GM21390 (cell line): ENCODE measurements around the gene CENPM.

Source experiments
- ATAC-seq: cut with Tn5 transposase; IDR thresholded peaks from one replicate; pipeline ENCODE4 v1.9.1; 2021; ENCODE audit not compliant: unreplicated experiment

CENPM gene

DNA sequence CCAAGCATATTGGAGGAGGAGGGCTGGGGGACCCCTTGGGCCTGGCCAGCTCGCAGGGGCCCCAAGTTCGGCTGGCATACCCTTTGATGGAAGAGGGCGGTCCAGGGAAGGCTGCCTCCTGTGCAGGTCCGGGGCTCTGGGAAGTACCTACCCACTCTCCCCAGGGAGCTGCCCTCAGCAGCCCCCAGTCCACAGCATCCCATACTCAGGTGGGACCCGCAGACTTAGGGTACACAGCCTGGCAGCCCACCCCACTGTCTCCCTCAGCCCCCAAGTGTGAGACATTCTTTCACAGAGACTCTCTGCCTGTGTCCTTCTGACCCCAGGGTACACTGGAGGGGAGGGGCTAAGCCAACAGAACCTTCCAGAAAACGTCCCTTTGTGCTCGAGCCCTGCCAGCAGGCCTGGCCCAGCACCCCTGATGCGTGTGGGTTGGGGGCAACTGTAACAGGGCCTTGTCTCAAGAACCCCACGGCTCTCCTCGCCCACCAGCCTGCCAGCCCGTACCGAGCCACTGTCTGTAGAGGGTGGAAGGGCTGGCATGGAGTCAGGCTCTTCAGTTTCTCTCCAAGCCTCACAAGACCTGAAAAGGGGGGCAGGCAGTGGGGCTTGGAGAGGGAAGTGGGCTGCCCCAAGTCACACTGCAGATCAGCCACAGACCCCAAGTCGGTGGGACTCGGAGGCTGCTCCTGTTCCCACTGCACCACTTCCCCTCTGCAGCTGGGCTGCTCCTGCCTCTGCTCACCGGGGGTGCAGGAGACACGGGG, 13.4 kb downstream of the CENPM start:
- ATAC-seq: no peak

DNA sequence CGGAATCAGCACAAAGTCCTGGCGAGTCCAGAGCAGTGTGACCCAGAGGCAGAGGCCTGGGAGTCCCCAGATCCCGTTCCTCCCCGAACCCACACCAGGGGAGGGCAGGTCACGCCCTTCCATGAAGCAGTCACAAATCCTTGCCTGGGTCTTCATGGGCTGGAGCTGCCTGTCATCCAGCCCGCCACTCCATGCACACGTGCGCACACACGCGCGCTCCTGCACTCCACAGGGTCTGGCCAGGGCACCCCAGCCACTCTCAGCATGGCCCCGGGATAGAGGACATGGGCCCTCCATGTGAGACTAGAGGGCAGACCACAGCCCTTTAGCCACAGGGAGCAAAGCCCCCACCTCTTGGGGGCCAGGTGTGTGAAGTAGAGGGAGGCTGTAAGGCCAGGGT, 14.6 kb downstream of the CENPM start:
- ATAC-seq: no peak

DNA sequence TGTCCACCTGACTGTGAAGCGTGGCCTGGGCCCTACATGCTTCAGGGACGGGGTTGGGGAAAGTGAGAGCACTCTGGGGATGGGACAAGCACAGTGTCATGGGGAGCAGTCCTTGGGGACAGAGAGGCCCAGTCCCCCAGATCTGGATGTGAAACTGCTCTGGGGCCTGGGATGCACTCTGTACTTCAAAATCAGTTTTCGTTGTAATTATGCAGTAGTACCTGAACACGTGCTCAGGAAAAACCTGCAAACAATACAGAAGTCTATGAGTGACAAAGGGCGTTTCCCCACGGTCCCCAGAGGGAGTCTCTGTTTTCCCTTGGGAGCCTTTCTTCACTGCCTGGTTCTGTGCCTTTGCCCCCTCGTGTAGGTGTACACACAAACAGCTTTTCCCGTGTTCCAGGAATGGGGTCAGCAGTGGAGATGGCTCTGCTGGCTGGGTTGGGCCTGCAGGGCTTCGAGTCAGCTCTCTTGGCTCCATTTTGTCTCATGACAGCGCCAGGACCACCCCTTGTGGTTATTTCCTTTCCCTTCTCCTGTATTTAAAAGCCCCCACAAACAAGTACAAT, 15.2 kb downstream of the CENPM start:
- ATAC-seq: no peak

DNA sequence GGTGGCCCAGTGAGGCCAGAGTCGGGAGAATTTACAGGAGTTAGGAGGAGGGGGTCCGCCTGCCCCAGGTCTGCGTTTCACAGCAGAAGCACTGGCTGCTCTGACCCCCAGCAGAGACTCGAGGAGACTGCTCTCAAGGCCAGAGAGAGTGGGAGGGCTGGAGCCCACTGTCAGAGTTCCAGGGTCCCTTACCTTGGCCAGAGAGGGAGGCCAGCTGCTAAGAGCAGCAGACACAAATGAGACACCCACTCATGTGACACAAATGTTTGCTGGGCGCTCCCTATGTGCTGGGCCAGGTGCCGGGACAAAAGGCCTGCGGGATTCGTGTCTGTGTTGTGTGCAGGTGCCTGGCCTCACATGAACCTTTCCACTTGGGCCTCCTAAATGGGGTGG, 17.5 kb downstream of the CENPM start:
- no peak for ATAC-seq

DNA sequence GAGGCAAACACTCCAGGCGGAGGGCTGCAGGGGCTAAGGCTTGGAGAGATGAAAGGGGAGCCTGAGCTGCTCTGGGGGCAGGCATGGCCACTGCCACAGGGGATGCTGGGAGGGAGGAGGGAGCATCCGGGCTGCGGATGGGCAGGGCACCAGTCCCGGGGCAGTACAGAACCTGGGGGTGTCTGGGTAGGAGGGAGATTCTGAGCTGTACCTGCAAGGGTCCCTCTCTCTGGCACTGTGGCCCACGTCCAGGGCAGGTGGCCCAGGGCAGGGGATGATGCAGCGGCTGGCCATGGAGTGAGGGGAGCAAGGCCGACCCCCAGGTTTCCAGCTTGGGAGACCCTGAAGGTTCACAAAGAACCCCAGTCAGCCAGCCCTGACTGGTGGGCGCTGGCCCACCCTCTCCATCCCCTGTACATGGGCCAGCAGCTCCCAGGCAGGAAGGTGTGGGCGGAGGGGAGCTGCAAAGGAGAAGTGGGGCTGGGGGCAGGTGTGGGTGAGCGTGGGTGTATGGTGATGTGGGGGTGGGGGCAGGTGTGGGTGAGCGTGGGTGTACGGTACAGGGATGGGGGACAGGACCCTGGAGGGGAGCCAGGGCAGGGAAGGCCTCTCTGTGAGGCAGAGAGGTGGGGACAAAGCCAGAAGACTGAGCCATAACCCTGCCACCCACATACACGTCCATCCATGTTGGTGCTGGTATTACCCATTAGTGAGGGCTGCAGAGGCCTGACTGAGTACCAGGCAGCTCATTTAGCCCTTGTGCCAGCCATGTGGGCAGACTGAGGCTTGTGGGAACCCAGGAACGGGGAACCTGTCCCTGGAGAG, 18.1 kb downstream of the CENPM start:
- no peak for ATAC-seq

DNA sequence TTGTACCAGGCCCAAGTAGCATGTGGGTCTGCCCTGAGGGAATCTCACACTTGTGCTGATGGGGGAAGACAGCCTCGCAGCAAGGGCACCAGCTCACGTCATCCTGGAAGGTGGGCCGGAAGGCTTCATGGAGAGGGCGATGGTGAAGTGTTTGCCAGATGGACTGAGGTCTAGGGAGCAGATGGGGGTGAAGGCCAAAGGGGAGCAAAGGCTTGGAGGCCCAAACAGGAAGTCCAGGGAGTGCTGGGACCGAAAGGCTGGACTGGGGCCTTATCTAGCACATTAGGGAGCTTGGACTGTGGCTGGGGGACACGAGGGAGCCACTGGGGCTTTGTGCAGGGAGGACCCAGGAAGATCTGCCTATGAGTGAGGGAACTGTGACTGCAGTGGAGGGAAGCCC, 19.1 kb downstream of the CENPM start:
- ATAC-seq: no peak

DNA sequence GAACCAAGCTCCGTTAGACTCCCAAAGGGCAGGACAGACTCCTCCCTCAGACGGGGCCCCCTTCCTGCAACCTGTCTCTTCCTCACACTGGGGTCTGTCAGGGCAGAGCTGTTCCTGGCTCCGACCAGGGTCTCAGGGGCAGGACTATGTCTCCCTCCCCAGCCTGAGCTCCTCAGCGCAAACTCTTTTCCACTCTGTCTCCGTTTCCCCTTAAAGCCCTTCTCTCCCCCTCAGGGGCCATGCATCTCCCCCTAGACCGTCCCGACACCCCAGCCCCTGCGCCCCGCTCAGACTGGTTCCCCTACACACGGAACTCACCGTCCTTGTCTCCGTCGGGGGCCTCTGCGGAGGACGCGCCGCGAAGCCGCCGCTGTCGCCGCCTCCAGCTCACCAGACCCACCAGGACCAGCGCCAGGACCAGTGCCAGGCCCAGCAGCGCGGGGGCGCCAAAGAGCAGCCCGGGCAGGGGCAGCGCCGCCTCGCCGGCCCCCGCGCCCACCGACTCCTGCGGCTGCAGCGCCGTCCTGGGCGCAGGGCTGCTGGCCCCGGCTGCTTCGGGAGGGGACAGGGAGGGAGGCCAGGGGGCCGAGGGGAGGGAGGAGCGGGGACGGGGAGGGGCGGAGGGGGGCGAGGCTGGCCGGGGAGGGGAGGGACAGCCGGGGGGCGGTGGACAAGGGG, 21.0 kb downstream of the CENPM start:
- no peak for ATAC-seq

DNA sequence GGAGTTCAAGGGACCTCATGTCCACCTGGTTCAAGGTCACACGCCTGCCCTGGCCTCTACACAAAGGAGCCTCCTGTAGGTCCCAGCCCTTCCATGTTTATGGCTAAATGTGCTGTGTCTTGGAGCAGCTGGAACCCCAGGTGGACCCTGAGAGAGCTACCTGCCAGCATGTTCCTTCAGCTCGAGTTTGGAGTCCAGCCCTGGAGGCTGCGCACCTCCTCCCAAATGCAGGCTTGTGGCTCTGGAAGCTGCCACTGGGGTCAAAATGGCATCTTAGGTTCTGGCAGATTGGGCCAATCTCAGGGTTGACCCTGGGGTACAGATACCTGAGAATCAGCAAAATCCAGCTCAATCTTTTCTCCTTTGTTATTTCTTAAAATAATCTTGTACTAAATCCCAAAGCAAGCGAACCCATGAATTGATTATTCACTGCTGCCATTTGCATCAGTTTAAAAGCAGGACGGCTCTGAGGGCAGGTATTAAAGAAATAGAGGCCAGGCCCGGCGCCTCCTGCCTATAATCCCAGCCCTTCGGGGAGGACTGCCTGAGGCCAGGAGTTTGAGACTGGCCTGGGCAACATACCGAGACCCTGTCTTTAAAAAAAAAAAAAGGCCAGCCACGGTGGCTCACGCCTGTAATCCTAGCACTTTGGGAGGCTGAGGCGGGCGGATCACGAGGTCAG, 23.2 kb downstream of the CENPM start:
- no peak for ATAC-seq

DNA sequence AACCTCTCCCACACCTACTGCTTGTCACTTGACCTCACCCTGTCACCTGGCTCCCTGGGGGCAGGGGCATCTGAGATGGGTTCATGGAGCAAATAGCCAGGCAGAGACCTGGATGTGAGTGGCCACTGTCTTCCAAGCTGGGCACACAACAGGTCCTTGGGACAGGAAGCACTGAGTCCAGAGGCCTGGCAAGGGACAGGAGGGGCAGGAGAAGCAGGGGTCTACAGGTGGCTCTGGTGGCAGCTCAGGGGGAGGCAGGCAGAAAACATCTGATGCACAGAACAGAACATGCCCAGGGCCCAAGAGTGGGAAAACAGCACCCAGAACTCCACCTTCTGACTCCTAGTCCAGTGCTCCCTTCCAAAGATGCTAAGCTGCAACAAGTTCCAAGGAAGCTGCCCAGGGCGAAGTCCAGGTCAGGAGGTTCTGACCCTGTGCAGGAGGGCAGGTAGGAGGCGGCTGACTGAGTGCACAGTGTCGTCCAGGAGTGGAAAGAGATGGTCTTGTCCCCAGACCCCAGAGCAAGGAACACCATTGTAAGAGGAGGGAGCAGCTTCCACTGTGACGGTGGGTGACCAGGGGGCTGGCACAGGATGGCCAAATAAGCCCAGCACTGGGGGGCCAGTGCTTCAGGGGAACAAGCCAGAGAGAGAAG, 23.9 kb downstream of the CENPM start:
- no peak for ATAC-seq

DNA sequence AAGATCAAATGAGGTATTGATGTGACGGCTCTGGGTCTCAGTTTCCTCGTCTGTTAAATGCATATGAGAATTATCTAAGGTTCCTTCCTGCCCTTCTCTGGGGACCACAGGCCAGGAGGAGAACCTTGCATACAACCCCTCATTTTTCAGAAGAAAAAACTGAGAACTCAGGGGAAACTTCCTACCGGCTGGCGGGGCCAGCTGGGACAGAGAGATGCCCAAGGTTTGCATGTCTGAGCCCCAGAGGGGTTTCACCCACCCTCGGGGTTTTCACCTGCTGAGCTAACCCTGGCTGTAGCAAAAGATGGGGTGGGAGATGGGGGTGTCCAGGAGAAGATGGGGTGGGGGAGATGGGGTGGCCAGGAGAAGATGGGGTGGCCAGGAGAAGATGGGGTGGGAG, 24.6 kb downstream of the CENPM start:
- no peak for ATAC-seq

DNA sequence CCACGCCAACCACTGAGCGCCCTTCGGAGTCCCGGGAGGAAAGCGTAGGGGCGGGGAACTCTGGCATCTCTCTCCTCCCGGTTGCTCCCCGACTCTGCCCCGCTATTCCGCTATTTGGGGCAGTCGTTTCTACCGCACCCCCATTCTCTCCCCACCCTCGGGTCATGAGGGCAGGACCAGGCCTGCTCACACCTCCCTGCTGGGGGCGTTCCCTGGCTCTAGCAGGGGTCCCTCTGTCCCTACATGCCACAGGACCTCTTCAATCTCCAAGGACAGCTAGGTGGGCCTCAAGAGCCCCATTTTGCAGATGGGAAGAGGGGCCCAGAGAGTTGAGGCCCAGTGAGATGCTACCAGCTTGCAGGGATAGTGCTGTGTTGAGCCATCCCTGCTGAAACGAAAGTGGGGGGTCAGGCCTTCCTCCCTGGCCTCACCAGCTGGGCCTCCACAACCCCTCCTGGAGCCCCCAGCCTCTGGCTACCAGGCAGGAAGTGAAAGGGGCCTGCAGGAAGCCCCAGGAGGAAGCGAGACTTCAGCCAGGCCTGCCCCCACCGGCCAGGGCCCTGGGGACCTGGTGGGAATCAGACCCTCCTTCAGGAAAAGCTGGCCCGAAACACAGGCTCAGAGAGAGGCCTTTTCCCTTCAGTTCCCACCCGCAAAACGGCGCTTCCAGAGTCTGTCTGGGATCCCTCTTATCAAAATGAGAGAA, 26.5 kb downstream of the CENPM start:
- peak; percentile 16 for ATAC-seq

DNA sequence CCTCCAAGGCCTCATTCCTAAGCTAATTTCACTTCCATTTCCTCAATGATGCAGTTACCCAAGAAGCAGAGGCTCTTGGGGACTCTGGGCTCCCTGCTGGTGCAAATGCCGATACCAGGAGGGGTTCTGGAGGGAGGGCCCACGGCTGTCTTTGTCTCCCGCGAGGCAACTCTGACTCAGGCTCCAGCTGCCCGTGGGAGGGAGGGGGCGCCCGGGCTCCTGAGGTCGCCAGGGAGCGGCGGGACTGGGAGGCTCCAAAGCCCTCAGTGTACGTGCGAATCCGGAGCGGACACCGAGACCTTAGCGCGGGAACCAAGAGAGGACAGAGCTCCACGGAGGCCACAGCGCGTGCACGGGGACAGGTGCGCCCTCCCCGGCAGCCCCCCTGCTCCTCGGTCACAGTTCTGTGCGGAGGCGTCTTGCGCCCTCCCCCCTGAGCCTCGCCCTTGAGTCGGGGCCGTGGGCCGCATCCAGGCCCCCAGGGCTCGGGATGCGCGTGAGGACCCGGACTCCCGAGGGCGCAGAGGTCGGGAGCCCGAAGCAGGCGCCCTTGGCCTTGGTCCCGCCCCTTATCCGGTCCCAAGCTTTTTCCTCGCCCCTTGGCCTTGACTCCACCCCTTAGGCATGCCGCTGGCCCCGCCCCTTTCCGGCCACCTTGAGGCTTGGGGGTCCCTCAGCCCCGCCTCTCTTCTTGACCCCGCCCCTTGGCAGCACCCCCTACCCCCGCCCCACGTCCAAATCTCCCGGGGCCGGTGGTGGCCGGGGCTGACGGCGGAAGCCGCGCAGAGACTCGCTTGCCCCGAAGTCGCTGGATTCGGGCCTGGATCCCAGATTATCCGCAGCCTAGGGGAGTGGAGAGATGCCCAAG, 27.4 kb downstream of the CENPM start:
- peak; percentile 41 for ATAC-seq

DNA sequence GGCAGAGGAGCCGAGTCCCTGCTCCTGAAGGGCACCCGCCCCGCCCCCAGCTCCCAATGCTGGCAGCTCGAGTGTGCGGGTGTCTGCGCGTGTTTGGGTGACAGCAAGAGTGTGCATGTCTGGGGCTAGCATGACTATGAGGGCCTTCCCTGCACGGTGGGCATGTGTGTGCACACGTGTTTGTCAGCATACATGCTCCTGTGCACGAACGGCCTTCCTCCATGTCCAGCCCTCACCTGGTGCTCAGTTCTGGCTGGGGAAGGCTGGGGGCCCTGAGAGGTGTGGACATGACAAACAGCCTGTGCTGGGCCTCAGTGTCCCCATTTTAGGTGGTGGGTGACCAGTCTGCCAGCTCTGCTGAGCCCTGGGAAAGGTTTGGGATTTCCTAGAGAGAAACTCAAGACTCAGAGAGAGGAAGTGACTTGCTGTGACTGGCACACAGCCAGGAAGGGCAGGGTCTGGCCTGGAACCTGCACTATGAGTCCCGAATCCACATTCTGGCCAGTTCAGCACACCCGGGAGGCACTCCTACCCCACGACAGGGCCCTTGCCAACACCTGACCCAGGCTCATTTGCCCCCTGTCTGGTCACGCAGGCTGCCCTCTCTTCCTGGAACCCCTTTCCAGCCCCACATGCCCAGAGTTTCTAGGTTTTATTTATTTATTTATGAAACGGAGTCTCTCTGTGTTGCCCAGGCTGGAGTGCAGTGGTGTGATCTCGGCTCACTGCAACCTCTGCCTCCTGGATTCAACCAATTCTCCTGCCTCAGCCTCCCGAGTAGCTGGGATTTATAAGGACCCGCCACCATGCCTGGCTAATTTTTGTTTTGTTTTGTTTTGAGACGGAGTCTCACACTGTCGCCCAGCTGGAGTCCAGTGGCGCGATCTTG, 28.8 kb downstream of the CENPM start:
- ATAC-seq: no peak

DNA sequence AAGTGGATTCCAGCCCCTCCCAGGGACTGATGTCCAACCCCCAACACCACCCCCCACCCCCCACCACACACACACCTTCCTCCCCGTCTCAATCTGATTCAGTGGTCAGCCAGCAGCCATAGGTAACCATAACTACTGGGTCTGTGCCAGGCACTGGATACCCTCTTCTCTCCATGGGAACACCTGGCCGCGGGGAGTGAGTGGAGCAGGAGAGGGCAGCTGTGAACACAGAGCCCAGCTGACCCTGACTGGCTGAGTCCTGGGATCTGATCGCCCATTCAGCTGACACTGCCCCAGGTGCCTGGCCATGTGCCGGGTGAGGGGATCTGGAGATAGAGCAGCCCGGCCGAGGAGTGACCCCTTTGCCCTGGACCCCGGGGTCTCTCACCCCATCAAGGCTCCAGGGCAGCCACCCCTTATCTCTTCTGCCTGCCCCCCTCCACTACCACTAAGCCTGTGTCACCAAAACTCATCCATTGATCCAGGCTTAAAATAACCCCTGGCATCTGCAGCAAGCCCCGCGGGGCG, 29.5 kb downstream of the CENPM start:
- ATAC-seq: no peak

DNA sequence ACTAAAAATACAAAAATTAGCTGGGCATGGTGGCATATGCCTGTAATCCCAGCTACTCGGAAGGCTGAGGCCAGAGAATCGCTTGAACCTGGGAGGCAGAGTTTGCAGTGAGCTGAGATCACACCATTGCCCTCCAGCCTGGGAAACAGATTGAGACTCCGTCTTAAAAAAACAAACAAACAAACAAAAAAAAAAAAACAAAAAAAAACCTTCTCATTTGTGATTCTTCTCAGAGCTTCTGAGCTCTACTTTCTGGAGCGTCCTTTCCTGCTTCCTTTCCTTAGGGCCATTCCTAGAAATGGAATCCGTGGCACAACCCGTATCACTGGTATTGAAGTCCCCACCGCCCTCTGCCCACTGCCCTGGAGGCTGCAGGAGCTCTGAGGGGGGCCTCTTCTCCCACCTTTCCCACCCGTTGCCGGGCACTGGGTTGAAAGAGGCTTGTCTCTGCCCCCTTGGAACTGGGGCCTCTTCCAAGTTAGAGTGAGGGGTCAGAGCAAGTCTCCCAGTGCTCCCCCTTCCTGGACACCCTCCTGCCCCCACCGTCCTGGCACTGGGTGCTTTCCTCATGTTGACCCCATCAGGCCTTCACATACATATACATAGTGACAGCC, 30.1 kb downstream of the CENPM start:
- no peak for ATAC-seq

DNA sequence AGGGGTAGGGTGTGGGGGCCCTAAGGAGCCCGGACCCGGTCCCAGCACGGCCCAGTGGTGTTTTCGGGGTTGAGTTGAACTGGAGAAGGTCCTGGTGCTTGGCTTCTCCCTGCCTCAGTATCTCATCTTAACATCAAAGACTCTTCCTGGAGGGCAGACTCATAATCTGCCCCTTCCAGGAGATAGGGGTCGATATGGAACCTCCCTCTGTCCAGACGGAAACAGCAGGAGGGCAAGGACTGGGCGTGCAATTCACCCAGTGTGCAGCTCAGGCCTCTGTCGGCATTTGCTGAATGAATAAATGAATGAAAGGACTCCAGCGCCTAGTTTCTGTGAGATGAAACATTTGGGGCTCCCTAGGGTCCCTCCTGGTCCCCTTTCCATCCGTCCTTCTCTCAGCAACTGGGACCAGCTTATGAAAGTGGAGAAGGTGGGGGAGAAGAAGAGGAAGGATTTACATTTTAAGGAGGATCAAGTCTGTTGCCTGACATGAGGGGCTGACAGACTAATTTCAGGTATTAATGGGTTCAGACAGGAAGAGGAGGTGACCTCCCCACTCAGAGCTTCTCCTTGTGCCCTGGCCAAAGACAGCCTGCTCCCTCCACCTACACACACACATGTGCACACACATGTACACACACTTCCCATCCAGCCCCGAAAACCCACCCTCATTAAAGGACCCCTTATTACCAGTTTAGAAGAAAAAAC, 31.0 kb downstream of the CENPM start:
- no peak for ATAC-seq
